ENCODE measurements around the gene COL8A2.

COL8A2 gene

GRCh38 chr1:36122062-36123030 lies 2.7 kb downstream of the COL8A2 start:
- no peak for TF ChIP-seq GATA1 (IDR thresholded peaks at IDR 0.05; ENCODE audit: low read depth, low read length)
- TF ChIP-seq POLR2A (IDR thresholded peaks at IDR 0.05; ENCODE audit: low read length), result no peak
- no peak for DNase-seq

GRCh38 chr1:36119456-36119855 lies 5.6 kb downstream of the COL8A2 start:
- no peak for DNase-seq

GRCh38 chr1:36118447-36119204 lies 6.4 kb downstream of the COL8A2 start:
- TF ChIP-seq POLR2A (IDR thresholded peaks at IDR 0.05; ENCODE audit: low read length), result no peak
- TF ChIP-seq GATA1 (IDR thresholded peaks at IDR 0.05; ENCODE audit: low read depth, low read length), result no peak
- DNase-seq, result no peak

More at GRCh38 chr1:36119456-36119855, 5.6 kb downstream of the COL8A2 start:
- TF ChIP-seq GATA1 (IDR thresholded peaks at IDR 0.05; ENCODE audit: low read depth, low read length), result no peak

GRCh38 chr1:36116901-36117300 lies 8.1 kb downstream of the COL8A2 start:
- no peak for TF ChIP-seq GATA1 (IDR thresholded peaks at IDR 0.05; ENCODE audit: low read depth, low read length)
- DNase-seq, result no peak

GRCh38 chr1:36115931-36116330 lies 9.1 kb downstream of the COL8A2 start:
- TF ChIP-seq POLR2A (IDR thresholded peaks at IDR 0.05; ENCODE audit: low read length) (no peak), GATA1 (IDR thresholded peaks at IDR 0.05; ENCODE audit: low read depth, low read length) (no peak)
- no peak for DNase-seq

GRCh38 chr1:36115200-36115669 lies 9.8 kb downstream of the COL8A2 start:
- TF ChIP-seq POLR2A (IDR thresholded peaks at IDR 0.05; ENCODE audit: low read length), result no peak
- TF ChIP-seq GATA1 (IDR thresholded peaks at IDR 0.05; ENCODE audit: low read depth, low read length), result no peak
- DNase-seq, result no peak

GRCh38 chr1:36114371-36114770 lies 10.7 kb downstream of the COL8A2 start:
- no peak for DNase-seq

GRCh38 chr1:36112823-36113222 lies 12.2 kb downstream of the COL8A2 start:
- no peak for DNase-seq
- TF ChIP-seq GATA1 (IDR thresholded peaks at IDR 0.05; ENCODE audit: low read depth, low read length) (no peak), POLR2A (IDR thresholded peaks at IDR 0.05; ENCODE audit: low read length) (no peak)

More at GRCh38 chr1:36114371-36114770, 10.7 kb downstream of the COL8A2 start:
- TF ChIP-seq GATA1 (IDR thresholded peaks at IDR 0.05; ENCODE audit: low read depth, low read length) (no peak), POLR2A (IDR thresholded peaks at IDR 0.05; ENCODE audit: low read length) (no peak)

GRCh38 chr1:36111151-36111550 lies 13.9 kb downstream of the COL8A2 start:
- no peak for DNase-seq
- TF ChIP-seq POLR2A (IDR thresholded peaks at IDR 0.05; ENCODE audit: low read length) (no peak), GATA1 (IDR thresholded peaks at IDR 0.05; ENCODE audit: low read depth, low read length) (no peak)

- no peak for DNase-seq
- no peak for TF ChIP-seq GATA1 (IDR thresholded peaks at IDR 0.05; ENCODE audit: low read depth, low read length)
Observed at GRCh38 chr1:36109041-36109679, 15.9 kb downstream of the COL8A2 start.

- no peak for DNase-seq
- TF ChIP-seq POLR2A (IDR thresholded peaks at IDR 0.05; ENCODE audit: low read length) (no peak), GATA1 (IDR thresholded peaks at IDR 0.05; ENCODE audit: low read depth, low read length) (no peak)
Observed at GRCh38 chr1:36108314-36108713, 16.7 kb downstream of the COL8A2 start.

GRCh38 chr1:36107394-36107793 lies 17.6 kb downstream of the COL8A2 start:
- no peak for TF ChIP-seq GATA1 (IDR thresholded peaks at IDR 0.05; ENCODE audit: low read depth, low read length)
- TF ChIP-seq POLR2A (IDR thresholded peaks at IDR 0.05; ENCODE audit: low read length), result no peak

GRCh38 chr1:36106269-36106668 lies 18.8 kb downstream of the COL8A2 start:
- no peak for DNase-seq
- TF ChIP-seq POLR2A (IDR thresholded peaks at IDR 0.05; ENCODE audit: low read length), result no peak
- TF ChIP-seq GATA1 (IDR thresholded peaks at IDR 0.05; ENCODE audit: low read depth, low read length), result no peak

More at GRCh38 chr1:36107394-36107793, 17.6 kb downstream of the COL8A2 start:
- no peak for DNase-seq

GRCh38 chr1:36101546-36101945 lies 23.5 kb downstream of the COL8A2 start:
- TF ChIP-seq POLR2A (IDR thresholded peaks at IDR 0.05; ENCODE audit: low read length) (no peak), GATA1 (IDR thresholded peaks at IDR 0.05; ENCODE audit: low read depth, low read length) (no peak)
- DNase-seq, result no peak
